Panc1 (cell line): ENCODE data around the gene TBC1D12. TPM values are rescaled to one million over a fixed set of nuclear protein-coding genes. Genes with fewer than 3 reads are reported as not detected.

Experiments used
- ATAC-seq: fragments of 200-7000 bp; cut with Tn5 transposase; 2 replicates; pipeline ENCODE4 v1.9.1; 2020; ENCODE audit warnings: mild to moderate bottlenecking, moderate library complexity
- BruUV-seq: library from RNA; stranded (reverse); fragments of 400-500 nt; replicated peaks from 2 replicates; lab custom pipeline; 2021; lab: Mats Ljungman, UMichigan
- CTCF ChIA-PET: fragments of 300-600 bp; sonication (Branson Sonifier 250); formaldehyde crosslinking; loops from one replicate; lab custom pipeline; 2022; ENCODE audit warnings: antibody characterized with exemption; lab: Charles Lee
- POLR2A ChIA-PET: fragments of 300-600 bp; sonication (Branson Sonifier 250); formaldehyde crosslinking; loops from one replicate; lab custom pipeline; 2022; ENCODE audit warnings: antibody characterized with exemption; lab: Charles Lee
- DNase-seq: peaks from one replicate; pipeline ENCODE4 v3.0.0-alpha.2; 2010; ENCODE audit warnings: low read depth, low spot score
- H3K27ac ChIP-seq: 2 replicates; pipeline ENCODE4 v1.5.1; 2011; ENCODE audit warnings: mild to moderate bottlenecking, low read length, inconsistent platforms
- H3K27me3 ChIP-seq: fragments of 200-500 bp; sonication (Bioruptor generic); 2 replicates; pipeline ENCODE4 v1.6.0; 2014; ENCODE audit warnings: low read length, inconsistent platforms; ENCODE audit not compliant: control insufficient read depth, insufficient read depth
- H3K36me3 ChIP-seq: fragments of 200-500 bp; sonication (Bioruptor generic); 2 replicates; pipeline ENCODE4 v1.5.1; 2014; ENCODE audit warnings: inconsistent platforms, mild to moderate bottlenecking, low read length, moderate library complexity; ENCODE audit not compliant: control insufficient read depth, insufficient read depth
- H3K4me1 ChIP-seq: 2 replicates; pipeline ENCODE4 v1.5.1; 2011; ENCODE audit warnings: inconsistent platforms, mild to moderate bottlenecking, low read length, moderate library complexity; ENCODE audit not compliant: control insufficient read depth, insufficient read depth
- H3K4me3 ChIP-seq, 2 experiments: 2 replicates each; pipeline ENCODE4 v1.5.1; 2011 to 2012; ENCODE audit warnings: low read depth in 2 of 2, low read length in 2 of 2, mild to moderate bottlenecking in 2 of 2, inconsistent platforms in 1 of 2, moderate library complexity in 1 of 2
- H3K9me3 ChIP-seq: fragments of 200-500 bp; sonication (Bioruptor generic); 2 replicates; pipeline ENCODE4 v1.5.1; 2014; ENCODE audit warnings: low read depth, mild to moderate bottlenecking, inconsistent platforms, low read length, moderate library complexity; ENCODE audit not compliant: control insufficient read depth, insufficient read depth
- POLR2AphosphoS5 ChIP-seq: IDR thresholded peaks from 2 replicates; pipeline ENCODE4 v1.6.1; 2012; ENCODE audit warnings: mild to moderate bottlenecking, low read depth, low read length, moderate library complexity
- SIN3A ChIP-seq: IDR thresholded peaks from 2 replicates; pipeline ENCODE4 v1.6.1; 2012; ENCODE audit warnings: low read depth, mild to moderate bottlenecking, low read length, moderate library complexity, borderline replicate concordance; ENCODE audit not compliant: insufficient read depth
- TCF7L2 ChIP-seq: IDR thresholded peaks from 2 replicates; pipeline ENCODE4 v1.6.1; 2011; ENCODE audit warnings: mild to moderate bottlenecking, low read depth, low read length, inconsistent platforms
- in situ Hi-C: cut with HindIII; loops from 2 replicates; pipeline ENCODE4 v1.10.0; 2016; ENCODE audit warnings: low sequenced_read_pairs, low pct_unique_long_range_greater_than_20kb
- intact Hi-C: fragments of 100-400 bp; cut with micrococcal nuclease; formaldehyde crosslinking; loops from one replicate; pipeline ENCODE4 v1.10.0; 2022; ENCODE audit not compliant: unreplicated experiment
- total RNA-seq: library from RNA; stranded (reverse); gene quantifications from one replicate; pipeline ENCODE4 v1.2.1, GENCODE V29; 2021; ENCODE audit not compliant: unreplicated experiment
- TF ChIP-seq, protein P1 (sequence below): fragments of 450-650 bp; IDR thresholded peaks from 2 replicates; pipeline ENCODE4 v1.5.1; 2017; ENCODE audit warnings: mild to moderate bottlenecking
- TF ChIP-seq, protein P2 (sequence below), 2 experiments: IDR thresholded peaks; 2 replicates each; pipeline ENCODE4 v1.6.1; 2011 to 2012; ENCODE audit warnings: low read depth in 2 of 2, control low read depth in 1 of 2, low read length in 1 of 2, mild to moderate bottlenecking in 1 of 2, moderate library complexity in 1 of 2; ENCODE audit not compliant: insufficient read depth in 1 of 2

The TBC1D12 gene
- total RNA-seq, 1 experiment from 2014 or later: 23.7 TPM

DNA sequence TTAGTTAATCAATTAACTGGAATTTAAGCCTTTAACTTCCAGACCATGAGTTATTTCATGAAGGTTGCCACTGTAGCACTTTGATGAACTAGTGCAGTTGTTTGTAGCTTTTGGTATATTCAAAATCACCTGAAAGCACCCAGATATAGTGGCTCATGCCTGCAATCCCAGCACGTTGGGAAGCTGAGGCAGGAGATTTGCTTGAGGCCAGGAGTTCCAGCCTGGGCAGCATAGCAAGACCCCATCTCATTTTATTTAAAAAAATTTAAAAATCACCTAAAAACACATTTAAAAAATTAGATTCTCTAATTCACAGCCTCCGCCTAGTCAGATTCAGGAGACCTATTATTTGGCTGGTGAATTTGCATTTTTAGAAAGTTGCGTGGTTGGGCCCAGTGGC lies 9.0 kb downstream of the TBC1D12 start:
- no peaks in the 10 kb centered on the region for H3K36me3 ChIP-seq
- H3K27ac ChIP-seq: no peak overlapping the region
- no peaks in the 10 kb centered on the region for H3K27me3 ChIP-seq
- in situ Hi-C loops: no loop called here
- no TSS peak for BruUV-seq
- no peak overlapping the region for H3K4me3 ChIP-seq
- ATAC-seq (no peak), DNase-seq (no peak)
- ChIA-PET POLR2A (no interaction called here), CTCF (interaction anchor here (1.7 kb wide), 1 partner anchor 33 kb away, joined by 5 read pairs; no protein-coding TSS in a partner anchor)
- no peaks in the 10 kb centered on the region for H3K9me3 ChIP-seq
- peaks cover 51% of the 10 kb centered on the region for H3K4me1 ChIP-seq
- intact Hi-C loops: no loop called here
- TF ChIP-seq, protein P1, sequence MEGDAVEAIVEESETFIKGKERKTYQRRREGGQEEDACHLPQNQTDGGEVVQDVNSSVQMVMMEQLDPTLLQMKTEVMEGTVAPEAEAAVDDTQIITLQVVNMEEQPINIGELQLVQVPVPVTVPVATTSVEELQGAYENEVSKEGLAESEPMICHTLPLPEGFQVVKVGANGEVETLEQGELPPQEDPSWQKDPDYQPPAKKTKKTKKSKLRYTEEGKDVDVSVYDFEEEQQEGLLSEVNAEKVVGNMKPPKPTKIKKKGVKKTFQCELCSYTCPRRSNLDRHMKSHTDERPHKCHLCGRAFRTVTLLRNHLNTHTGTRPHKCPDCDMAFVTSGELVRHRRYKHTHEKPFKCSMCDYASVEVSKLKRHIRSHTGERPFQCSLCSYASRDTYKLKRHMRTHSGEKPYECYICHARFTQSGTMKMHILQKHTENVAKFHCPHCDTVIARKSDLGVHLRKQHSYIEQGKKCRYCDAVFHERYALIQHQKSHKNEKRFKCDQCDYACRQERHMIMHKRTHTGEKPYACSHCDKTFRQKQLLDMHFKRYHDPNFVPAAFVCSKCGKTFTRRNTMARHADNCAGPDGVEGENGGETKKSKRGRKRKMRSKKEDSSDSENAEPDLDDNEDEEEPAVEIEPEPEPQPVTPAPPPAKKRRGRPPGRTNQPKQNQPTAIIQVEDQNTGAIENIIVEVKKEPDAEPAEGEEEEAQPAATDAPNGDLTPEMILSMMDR: no peak
- TF ChIP-seq, protein P2, sequence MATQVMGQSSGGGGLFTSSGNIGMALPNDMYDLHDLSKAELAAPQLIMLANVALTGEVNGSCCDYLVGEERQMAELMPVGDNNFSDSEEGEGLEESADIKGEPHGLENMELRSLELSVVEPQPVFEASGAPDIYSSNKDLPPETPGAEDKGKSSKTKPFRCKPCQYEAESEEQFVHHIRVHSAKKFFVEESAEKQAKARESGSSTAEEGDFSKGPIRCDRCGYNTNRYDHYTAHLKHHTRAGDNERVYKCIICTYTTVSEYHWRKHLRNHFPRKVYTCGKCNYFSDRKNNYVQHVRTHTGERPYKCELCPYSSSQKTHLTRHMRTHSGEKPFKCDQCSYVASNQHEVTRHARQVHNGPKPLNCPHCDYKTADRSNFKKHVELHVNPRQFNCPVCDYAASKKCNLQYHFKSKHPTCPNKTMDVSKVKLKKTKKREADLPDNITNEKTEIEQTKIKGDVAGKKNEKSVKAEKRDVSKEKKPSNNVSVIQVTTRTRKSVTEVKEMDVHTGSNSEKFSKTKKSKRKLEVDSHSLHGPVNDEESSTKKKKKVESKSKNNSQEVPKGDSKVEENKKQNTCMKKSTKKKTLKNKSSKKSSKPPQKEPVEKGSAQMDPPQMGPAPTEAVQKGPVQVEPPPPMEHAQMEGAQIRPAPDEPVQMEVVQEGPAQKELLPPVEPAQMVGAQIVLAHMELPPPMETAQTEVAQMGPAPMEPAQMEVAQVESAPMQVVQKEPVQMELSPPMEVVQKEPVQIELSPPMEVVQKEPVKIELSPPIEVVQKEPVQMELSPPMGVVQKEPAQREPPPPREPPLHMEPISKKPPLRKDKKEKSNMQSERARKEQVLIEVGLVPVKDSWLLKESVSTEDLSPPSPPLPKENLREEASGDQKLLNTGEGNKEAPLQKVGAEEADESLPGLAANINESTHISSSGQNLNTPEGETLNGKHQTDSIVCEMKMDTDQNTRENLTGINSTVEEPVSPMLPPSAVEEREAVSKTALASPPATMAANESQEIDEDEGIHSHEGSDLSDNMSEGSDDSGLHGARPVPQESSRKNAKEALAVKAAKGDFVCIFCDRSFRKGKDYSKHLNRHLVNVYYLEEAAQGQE (IDR thresholded peaks at IDR 0.05; ENCODE audit: insufficient read depth in 1 of 2, low read depth in 2 of 2, low read length in 1 of 2): no peak
- TF ChIP-seq TCF7L2 (no peak), SIN3A (no peak), POLR2AphosphoS5 (no peak)

DNA sequence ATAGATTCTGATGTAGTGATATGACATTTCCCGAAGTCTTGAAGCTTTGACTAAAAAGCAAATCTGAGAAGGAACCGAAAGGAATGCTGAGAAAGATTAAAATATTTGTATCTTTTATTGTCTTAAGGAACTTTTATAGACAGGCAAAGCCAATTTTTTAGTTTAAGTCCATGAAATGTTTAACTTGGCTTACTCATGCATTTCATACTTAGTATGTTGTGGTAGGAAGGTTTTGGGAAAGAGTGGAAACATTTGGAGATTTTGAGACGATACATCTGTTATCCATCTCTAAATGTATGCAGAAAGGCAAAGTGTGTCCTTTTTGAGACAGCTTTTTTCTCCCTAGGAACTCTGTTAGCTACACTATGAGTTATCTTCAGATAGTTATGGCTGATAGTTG lies 10.1 kb downstream of the TBC1D12 start:
- no TSS peak for BruUV-seq
- Histone ChIP-seq H3K36me3 (no peaks in the 10 kb centered on the region), H3K27me3 (no peaks in the 10 kb centered on the region), H3K4me1 (peaks cover 50% of the 10 kb centered on the region), H3K27ac (no peak overlapping the region), H3K9me3 (no peaks in the 10 kb centered on the region), H3K4me3 (no peak overlapping the region)
- ATAC-seq (no peak), DNase-seq (no peak)
- ChIA-PET POLR2A (interaction anchor here (0.5 kb wide), 1 partner anchor 17 kb away, joined by 7 read pairs; no protein-coding TSS in a partner anchor), CTCF (no interaction called here)
- intact Hi-C loops (no loop called here), in situ Hi-C loops (no loop called here)
- TF ChIP-seq POLR2AphosphoS5 (no peak), TCF7L2 (no peak)
- TF ChIP-seq, protein P1: no peak
- TF ChIP-seq, protein P2 (IDR thresholded peaks at IDR 0.05; ENCODE audit: insufficient read depth in 1 of 2, low read depth in 2 of 2, low read length in 1 of 2): no peak
